Renal pelvis (tissue), 4 donors: Measurements from ENCODE around the gene RGS12. TPM values are rescaled to one million over a fixed set of nuclear protein-coding genes. Genes with fewer than 3 reads are reported as not detected.

Source experiments
- DNase-seq: peaks from one replicate; pipeline ENCODE4 v3.0.0-alpha.2; 2013
- polyA plus RNA-seq, 3 donors: library from polyadenylated mRNA; unstranded; fragments of 120-200 nt; gene quantifications; one replicate each; pipeline ENCODE4 v1.2.1, GENCODE V29; 2013; ENCODE audit not compliant: insufficient read length in 3 of 3

RGS12 gene
- polyA plus RNA-seq, 3 donors, result 44.3 to 60.8 (median 50.4) TPM

GRCh38 chr4:3307486-3307885, 14.7 kb downstream of the RGS12 start:
- DNase-seq, result no peak

DNA sequence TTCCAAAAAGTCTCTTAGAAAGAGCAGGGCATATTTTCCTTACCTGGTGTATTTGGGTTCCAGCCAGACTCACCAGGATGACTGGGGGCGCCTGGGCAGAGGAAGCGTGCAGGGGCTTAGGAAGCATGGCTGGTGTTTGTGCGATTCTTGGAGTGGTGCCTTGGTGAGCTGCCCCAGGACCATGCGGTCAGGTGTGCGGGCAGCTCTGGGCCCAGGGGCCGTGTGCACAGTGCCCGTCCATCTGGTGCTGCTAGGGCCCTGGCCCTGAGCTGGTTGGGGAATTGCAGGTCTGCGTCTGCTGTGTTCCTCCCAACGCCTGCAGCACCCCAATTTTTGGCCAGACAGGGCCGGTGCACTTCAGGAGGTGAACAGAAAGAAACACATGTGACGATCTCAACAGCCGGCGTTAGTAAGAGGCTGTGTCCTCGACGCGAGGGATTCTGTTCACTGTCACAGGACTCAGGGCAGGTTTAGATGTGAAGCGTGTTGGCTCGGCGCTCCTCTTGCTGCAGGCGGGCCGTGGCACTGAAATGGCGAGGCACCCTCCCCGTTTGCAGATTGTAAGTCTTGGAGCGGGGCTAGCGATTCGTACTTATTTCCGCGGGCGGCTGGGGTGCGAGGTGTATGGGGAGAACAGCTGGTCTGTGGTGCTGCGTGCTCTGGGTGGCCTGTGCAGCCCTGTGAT, 15.2 kb downstream of the RGS12 start:
- no peak for DNase-seq

DNA sequence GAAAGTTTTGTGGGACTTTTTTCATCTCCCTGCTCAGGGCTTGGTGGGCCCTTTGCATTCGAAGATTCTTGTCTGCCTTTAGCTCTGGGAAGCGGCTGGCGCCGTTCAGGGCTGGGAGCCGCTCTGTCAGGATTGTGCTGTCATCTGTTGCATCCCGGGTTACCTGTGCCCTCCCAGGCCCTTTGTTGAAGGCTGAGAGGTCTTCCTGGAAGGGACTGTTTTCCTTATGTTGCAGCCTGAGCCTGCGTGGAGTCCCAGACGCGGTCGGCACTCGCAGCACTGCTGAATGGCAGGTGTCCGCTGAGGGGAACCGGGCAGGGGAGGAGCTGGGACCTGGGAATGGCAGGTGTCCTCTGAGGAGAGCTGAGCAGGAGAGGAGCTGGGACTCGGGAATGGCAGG, 15.9 kb downstream of the RGS12 start:
- no peak for DNase-seq

DNA sequence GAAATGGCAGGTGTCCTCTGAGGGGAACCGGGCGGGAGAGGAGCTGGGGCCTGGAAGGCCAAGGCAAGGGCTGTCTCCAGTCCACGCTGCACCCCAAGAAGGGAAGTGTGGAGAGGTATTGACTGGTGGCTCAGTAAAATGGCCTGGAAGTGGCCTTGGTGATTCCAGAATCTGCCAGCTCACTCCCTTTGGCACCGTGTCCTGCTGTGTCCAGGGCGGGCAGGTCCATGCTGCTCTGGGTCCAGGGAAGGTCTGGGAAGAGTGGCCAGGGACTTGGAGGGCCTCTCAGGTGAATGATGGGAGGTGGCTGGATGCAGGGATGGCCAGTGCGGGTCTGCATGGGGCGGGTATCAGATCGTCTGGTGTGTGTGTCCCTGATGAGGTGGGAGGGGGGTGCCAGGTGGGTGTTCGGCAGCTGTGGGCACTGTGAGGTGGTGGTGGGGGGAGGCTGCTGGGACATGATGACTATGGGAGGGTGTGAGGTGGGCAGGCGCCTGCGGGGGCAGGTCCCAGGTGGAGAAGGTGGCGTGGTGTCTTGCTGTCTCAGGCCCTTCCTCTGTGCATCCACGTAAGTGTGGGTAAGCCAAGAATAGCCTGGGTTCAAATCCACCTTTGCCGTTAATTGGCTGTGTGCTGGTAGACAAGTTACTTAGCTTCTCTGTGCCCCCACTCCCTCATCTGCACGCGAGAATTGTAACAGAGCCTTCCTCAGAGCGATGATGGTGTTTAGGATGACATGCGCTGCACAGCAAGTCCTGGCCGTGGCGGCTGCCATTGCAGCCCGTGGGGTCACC, 17.7 kb downstream of the RGS12 start:
- no peak for DNase-seq

- no peak for DNase-seq
These were observed 18.2 kb downstream of the RGS12 start for GRCh38 chr4:3311095-3311372.

DNA sequence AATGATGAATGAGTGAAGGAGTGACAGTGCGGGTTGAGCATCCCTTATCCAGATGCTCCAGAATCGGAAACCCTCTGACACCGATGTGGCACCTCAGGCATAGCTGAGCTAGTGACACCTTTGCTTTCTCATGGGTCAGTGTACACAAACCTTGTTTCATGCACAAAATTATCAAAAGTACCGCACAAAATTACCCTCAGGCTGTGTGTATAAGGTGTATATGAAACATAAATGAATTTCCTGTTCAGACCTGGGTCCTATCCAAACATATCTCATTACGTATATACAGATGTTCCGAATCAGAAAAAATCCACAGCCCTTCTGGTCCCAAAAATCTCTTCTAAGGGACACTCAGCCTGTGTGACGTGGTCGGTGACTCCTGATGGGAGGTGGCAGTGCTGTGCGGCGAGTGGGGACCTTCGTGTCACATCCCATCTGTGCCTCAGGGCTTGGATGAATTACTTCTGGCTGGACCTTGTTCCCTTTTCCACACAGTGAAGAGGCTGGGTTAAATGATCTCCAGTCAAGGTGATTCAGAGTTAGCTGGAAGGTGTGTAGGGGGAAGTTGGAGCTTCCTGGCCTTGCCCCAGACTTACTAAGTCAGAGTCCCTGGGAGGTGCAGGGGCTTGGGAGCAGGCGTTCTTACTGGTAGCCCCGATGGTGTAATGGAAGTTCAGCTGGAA, 18.8 kb downstream of the RGS12 start:
- no peak for DNase-seq

DNA sequence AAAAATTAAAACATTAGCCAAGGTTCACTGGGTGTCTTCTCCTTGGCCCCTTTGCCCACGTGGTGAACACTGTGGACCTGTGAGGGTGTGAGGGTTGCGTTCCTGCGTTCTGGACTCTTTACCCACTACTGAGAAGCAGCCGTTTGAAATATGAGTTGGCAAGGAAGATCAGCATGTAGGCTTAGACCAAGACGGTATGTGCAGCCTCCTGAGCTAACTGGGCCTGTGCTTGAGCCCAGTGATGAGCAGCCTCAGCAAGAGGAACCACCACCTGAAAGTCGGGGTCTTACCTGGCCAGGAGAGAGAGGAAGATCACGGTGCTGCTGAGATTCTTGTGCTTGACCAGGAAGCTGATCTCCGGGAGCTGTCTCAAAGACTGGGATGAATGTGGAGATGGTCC, 19.5 kb downstream of the RGS12 start:
- no peak for DNase-seq

DNA sequence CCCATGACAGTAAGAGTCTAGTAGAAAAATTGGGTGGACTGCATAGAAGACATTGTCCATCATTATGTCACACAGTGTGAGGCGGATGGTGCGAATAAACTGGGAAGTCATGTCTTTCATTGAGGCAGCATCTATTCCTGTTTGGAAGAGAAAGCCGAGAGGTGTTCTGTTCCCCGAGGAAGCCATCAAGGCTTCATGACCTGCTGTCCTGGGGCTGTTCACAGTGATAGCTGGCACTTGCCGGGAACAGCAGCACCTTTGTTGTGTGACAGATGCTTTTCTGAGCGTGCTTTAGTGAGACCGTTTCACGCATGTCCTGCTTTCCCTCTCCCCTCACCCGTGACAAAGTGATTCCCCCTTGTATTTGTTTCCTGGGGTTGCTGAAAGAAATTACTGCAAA, 20.3 kb downstream of the RGS12 start:
- no peak for DNase-seq

DNA sequence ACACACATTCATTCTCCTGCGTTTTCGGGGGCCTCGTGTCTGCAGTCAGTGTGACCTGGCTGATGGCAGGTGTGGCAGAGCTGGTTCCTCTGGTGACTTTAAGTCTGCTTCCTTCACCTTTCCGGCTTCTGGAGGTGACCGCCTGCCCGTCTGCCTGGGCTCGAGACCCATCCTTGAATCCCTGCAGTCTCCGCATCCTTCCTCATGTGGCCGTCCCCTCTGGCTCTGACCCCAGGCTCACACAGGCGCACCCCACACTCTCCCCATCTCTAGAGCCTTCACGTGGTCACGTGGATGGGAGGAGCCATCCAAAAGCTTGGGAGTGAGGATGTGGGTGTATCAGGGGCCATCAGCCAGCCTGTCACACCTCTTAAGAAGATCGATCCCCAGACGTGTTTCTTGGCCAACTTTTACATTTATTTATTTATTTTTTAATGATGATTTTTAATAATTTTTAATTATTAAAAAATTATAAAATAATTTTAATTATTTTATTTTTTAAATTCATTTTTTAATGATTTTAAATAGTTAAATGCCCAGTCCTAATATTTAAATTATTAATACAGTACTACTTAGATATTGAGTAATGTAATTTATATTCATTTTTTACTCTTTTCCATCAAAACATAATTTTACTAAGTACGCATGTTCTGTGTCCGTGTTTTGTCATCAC, 20.9 kb downstream of the RGS12 start:
- no peak for DNase-seq

GRCh38 chr4:3314706-3315260, 22.0 kb downstream of the RGS12 start:
- no peak for DNase-seq

DNA sequence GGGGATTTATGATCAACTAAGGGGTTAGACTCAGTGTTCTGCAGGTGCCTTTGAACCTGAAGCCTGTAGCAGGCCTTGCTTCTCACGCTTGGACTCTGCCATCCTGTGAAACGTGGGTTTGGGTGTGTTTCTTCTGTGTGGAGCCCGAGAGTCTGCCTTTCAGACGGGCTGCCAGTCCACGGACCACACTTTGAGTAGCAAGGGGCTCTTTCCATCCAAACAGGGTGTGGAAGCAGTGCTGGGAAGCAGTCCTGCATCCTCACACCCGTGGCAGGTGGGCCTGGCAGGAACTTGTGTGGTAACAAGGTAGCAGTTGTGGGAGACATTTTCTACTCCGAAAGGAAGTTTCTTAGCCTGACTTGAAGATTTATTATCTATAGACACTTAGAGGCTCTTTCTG, 22.7 kb downstream of the RGS12 start:
- no peak for DNase-seq

DNA sequence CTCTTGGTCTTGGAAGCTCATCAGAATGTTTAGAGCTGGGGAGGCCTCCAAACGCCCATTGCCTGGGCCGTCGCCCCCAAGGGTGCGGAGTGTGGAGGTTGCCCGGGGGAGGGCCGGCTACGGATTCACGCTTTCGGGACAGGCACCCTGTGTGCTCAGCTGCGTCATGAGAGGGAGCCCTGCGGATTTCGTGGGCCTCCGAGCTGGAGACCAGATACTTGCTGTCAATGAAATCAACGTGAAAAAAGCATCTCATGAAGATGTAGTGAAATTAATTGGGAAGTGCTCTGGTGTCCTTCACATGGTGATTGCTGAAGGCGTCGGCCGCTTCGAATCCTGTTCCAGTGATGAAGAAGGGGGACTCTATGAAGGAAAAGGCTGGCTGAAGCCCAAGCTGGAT, 23.3 kb downstream of the RGS12 start:
- DNase-seq, result no peak

- no peak for DNase-seq
These were observed 24.3 kb downstream of the RGS12 start for GRCh38 chr4:3317011-3317655.

GRCh38 chr4:3317656-3318211, 24.9 kb downstream of the RGS12 start:
- DNase-seq, result no peak

- DNase-seq, result no peak
These were observed 25.8 kb downstream of the RGS12 start for GRCh38 chr4:3318561-3319021.

GRCh38 chr4:3320361-3321023, 27.7 kb downstream of the RGS12 start:
- DNase-seq, result no peak

DNA sequence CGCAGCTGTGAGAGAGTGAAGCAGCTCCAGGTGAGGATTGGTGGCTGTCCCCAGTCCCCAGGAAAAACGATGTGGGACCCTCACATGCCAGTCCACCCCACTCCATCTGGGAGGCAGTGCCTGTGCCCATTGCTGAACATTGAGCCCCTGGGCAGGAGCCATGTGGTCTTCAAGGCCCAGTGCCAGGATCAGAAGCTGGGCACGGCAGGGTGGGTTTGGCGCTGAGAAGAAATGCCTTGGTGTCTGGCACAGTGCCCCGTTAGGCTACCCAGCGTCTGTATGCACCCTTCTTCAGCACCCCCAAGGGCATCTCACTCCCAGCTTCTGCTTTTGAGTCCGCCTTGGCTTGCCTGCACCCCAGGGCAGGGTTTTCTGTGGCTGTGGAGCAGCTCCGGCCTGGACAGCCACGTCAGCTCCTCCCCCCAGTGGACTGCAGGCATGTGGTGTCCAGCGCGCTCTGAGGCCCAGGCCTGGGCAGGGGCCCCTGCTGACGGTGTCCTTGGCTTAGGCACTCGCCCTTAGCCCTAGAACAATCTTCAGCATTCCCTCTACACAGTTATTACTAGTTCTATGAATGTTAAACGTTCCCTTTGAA, 28.6 kb downstream of the RGS12 start:
- no peak for DNase-seq

DNA sequence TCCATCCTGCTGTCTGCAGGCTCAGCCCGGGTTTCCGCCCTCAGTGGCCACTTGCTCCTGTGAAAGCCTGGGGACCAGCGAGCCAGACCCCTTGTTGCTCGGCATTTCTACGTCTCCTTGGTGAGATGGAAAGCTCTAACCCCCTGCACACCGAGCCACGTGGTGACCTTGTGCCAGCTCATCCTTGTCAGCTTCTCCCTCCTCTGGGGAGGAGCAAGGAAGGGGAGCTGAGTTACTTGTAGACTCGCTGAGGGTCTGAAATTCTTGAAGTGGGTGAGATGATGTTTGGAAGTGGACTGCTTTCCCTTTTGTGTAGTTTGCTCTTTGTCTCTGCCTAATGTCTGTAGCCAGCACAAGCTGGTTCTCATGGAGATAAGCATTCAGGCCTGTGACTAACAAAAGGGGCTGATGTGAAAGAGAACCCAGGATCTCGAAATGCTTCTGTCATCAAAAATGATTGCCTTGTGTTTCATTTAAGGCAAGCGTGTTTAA, 29.3 kb downstream of the RGS12 start:
- DNase-seq, result no peak

GRCh38 chr4:3323071-3323481, 30.3 kb downstream of the RGS12 start:
- DNase-seq, result no peak
